Measurements from ENCODE around the gene RAB38.

RAB38 gene

GRCh38 chr11:88169471-88169870 lies 5.8 kb downstream of the RAB38 start:
- no peak for DNase-seq

GRCh38 chr11:88167853-88168252 lies 7.4 kb downstream of the RAB38 start:
- DNase-seq: no peak

GRCh38 chr11:88164806-88165585 lies 10.2 kb downstream of the RAB38 start:
- DNase-seq: no peak

- no peak for DNase-seq
These were observed 10.9 kb downstream of the RAB38 start for GRCh38 chr11:88164320-88164719.

- DNase-seq: no peak
These were observed 17.2 kb downstream of the RAB38 start for GRCh38 chr11:88158081-88158480.

- no peak for DNase-seq
These were observed 17.9 kb downstream of the RAB38 start for GRCh38 chr11:88157370-88157769.

GRCh38 chr11:88152381-88152780 lies 22.9 kb downstream of the RAB38 start:
- no peak for DNase-seq

- DNase-seq: no peak
These were observed 23.5 kb downstream of the RAB38 start for GRCh38 chr11:88151709-88152265.

GRCh38 chr11:88146106-88146505 lies 29.1 kb downstream of the RAB38 start:
- DNase-seq: no peak

- no peak for DNase-seq
These were observed 35.4 kb downstream of the RAB38 start for GRCh38 chr11:88139865-88140264.

GRCh38 chr11:88131764-88132470 lies 43.3 kb downstream of the RAB38 start:
- DNase-seq: no peak

GRCh38 chr11:88122956-88123355 lies 52.3 kb downstream of the RAB38 start:
- DNase-seq: no peak

GRCh38 chr11:88119561-88119960 lies 55.7 kb downstream of the RAB38 start:
- no peak for DNase-seq

- DNase-seq: no peak
These were observed 57.9 kb downstream of the RAB38 start for GRCh38 chr11:88117281-88117858.

- DNase-seq: no peak
These were observed 59.2 kb downstream of the RAB38 start for GRCh38 chr11:88115828-88116755.

- no peak for DNase-seq
These were observed 60.7 kb downstream of the RAB38 start for GRCh38 chr11:88114486-88115045.

- no peak for DNase-seq
These were observed 68.6 kb downstream of the RAB38 start for GRCh38 chr11:88106666-88107065.

- no peak for DNase-seq
These were observed 69.3 kb downstream of the RAB38 start for GRCh38 chr11:88105951-88106350.

GRCh38 chr11:88105526-88105925 lies 69.7 kb downstream of the RAB38 start:
- no peak for DNase-seq

GRCh38 chr11:88104408-88104807 lies 70.8 kb downstream of the RAB38 start:
- DNase-seq: no peak

GRCh38 chr11:88103337-88104206 lies 71.7 kb downstream of the RAB38 start:
- peak; percentile 24 for DNase-seq

Data from stimulated activated CD4-positive, alpha-beta T cell treated with anti-CD3 and anti-CD28 coated beads, Interleukin-4, amount 100 ng/mL, for 24 hours (primary cell).